Measurements from ENCODE around the gene PSG1.
"Not testable (repeated sequence)": the region's sequence is repeated elsewhere in the genome, so short reads cannot be mapped to it uniquely, and the experiment has no call there.

GRCh38 chr19:42821306-42821977 is 58.1 kb downstream of the PSG1 start:
- not testable (repeated sequence) for TF ChIP-seq BHLHE40 (IDR thresholded peaks at IDR 0.05; ENCODE audit: borderline replicate concordance); SP1 (IDR thresholded peaks at IDR 0.05)
